ENCODE data around the gene MZT2B. TPM values are rescaled to one million over a fixed set of nuclear protein-coding genes. Genes with fewer than 3 reads are reported as not detected.
"Not testable (repeated sequence)": the region's sequence is repeated elsewhere in the genome, so short reads cannot be mapped to it uniquely, and the experiment has no call there.

The MZT2B gene
- total and polyA plus RNA-seq, 2 experiments from 2014 or later = 126 to 346 TPM

DNA sequence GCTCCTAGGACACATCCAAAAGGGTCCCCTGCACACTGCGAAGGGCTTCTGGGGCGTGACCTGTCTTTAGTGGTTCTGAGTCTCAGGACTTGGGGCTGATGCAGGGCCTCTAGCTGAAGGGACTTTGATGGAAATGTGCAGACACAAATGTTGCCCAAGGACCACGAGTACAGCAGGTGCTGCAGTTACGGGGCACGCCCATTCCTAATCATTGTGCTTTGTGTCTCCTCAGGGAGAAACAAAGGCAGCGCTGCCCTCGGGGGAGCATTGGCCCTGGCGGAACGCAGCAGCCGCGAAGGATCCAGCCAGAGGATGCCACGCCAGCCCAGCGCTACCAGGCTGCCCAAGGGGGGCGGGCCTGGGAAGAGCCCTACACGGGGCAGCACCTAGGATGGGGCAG is 8.2 kb downstream of the MZT2B start:
- in situ Hi-C loops (cut with MboI) = no loop called here
- Histone ChIP-seq H3K27me3 (replicated peaks; ENCODE audit: insufficient read depth) (no peaks in the 10 kb centered on the region), H3K4me1 (ENCODE audit: insufficient read depth) (no peaks in the 10 kb centered on the region), H3K9me3 (ENCODE audit: low read depth) (no peaks in the 10 kb centered on the region), H3K9ac (no peak overlapping the region), H3K79me2 (ENCODE audit: insufficient read depth) (peaks cover 14% of the 10 kb centered on the region), H3K4me2 (ENCODE audit: unreplicated experiment) (no peak overlapping the region), H4K20me1 (ENCODE audit: insufficient read depth) (no peaks in the 10 kb centered on the region), H3F3A (ENCODE audit: insufficient read depth) (no peaks in the 10 kb centered on the region), H2AFZ (no peak overlapping the region), H3K36me3 (ENCODE audit: low read depth) (no peaks in the 10 kb centered on the region), H3K9me2 (ENCODE audit: insufficient read depth) (no peaks in the 10 kb centered on the region), H3K4me3 (no peak overlapping the region), H3K27ac (no peak overlapping the region)
- DNase-seq = no peak
- 91 to 94% methylated on average over 15 of the region's 15 CpGs for WGBS, 2 experiments (ENCODE audit: low coverage in 1 of 2, low lambda C conversion rate in 2 of 2, missing lambda C conversion rate in 2 of 2)
- no peak for TF ChIP-seq EZH2 (IDR thresholded peaks at IDR 0.05; ENCODE audit: insufficient read depth, poor library complexity, severe bottlenecking)
- TF ChIP-seq EZH2phosphoT487 (IDR thresholded peaks at IDR 0.05; ENCODE audit: insufficient read depth, low read depth) = no peak

DNA sequence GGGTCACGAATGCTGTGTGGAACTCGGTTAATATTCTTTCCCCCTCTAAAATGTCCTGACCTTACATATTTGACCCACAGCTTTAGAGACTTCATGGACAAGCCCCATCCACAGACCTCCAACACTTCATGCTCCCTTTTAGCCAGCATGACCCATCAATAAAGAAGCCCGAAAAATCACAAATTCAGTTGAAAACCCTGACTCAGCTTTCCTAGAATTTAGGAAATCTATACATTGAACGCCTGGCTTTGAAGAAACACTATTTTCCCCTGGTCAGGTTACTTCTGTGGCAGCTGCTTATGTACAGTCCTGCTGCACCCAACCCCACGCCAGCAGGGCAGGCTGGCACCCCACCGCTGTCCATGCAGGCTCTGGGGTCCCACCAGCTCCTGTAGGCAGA is 9.3 kb downstream of the MZT2B start:
- H2AFZ ChIP-seq; H3K9me3 ChIP-seq (ENCODE audit: low read depth); H3K4me1 ChIP-seq (ENCODE audit: insufficient read depth); H3K4me2 ChIP-seq (ENCODE audit: unreplicated experiment); DNase-seq; H4K20me1 ChIP-seq (ENCODE audit: insufficient read depth); H3K4me3 ChIP-seq; H3K9me2 ChIP-seq (ENCODE audit: insufficient read depth); H3F3A ChIP-seq (ENCODE audit: insufficient read depth); in situ Hi-C loops (cut with MboI); H3K27ac ChIP-seq; H3K36me3 ChIP-seq (ENCODE audit: low read depth); H3K27me3 ChIP-seq (replicated peaks; ENCODE audit: insufficient read depth); H3K9ac ChIP-seq: not testable (repeated sequence)
- peaks cover 11% of the 10 kb centered on the region for H3K79me2 ChIP-seq (ENCODE audit: insufficient read depth)
- 97 to 98% methylated on average over 6 of the region's 6 CpGs for WGBS, 2 experiments (ENCODE audit: low coverage in 1 of 2, low lambda C conversion rate in 2 of 2, missing lambda C conversion rate in 2 of 2)

DNA sequence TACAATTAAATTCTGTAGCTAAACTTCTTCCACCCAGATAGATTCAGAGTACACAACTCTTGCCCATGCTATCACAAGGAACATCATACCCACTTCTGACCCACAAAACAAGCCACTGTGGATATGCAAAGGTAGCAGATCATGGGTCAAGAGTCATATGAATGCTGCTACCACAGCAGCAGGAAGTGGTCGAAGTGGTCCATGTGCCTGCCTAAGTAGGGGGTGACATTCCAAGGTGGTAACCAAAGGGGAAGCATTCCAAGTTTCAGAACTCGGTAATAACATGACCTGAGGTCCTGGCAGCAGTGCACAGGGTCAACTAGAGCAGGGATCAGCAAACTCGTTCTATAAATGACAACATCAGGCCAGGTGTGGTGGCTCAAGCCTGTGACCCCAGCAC is 10.4 kb downstream of the MZT2B start:
- H3K27me3 ChIP-seq (replicated peaks; ENCODE audit: insufficient read depth); H3K4me1 ChIP-seq (ENCODE audit: insufficient read depth); H4K20me1 ChIP-seq (ENCODE audit: insufficient read depth); H3K27ac ChIP-seq; H3K9me3 ChIP-seq (ENCODE audit: low read depth); H3F3A ChIP-seq (ENCODE audit: insufficient read depth); in situ Hi-C loops (cut with MboI); H3K36me3 ChIP-seq (ENCODE audit: low read depth); H3K4me2 ChIP-seq (ENCODE audit: unreplicated experiment); H3K4me3 ChIP-seq; H3K79me2 ChIP-seq (ENCODE audit: insufficient read depth); H3K9me2 ChIP-seq (ENCODE audit: insufficient read depth); H3K9ac ChIP-seq; H2AFZ ChIP-seq; DNase-seq: not testable (repeated sequence)
- 80 to 82% methylated on average over 3 of the region's 3 CpGs for WGBS, 2 experiments (ENCODE audit: low coverage in 1 of 2, low lambda C conversion rate in 2 of 2, missing lambda C conversion rate in 2 of 2)

DNA sequence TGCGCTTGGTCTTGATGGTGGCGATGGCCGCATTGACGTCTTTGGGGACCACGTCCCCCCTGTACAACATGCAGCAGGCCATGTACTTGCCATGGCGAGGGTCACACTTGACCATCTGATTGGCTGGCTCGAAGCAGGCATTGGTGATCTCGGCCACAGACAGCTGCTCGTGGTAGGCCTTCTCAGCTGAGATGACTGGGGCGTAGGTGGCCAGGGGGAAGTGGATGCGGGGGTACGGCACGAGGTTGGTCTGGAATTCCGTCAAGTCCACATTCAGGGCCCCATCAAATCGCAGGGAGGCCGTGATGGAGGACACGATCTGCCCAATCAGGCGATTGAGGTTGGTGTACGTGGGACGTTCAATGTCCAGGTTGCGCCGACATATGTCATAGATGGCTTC is 11.8 kb downstream of the MZT2B start:
- DNase-seq; H3F3A ChIP-seq (ENCODE audit: insufficient read depth); H3K4me1 ChIP-seq (ENCODE audit: insufficient read depth); H3K79me2 ChIP-seq (ENCODE audit: insufficient read depth); H3K9ac ChIP-seq; H3K27ac ChIP-seq; H3K9me2 ChIP-seq (ENCODE audit: insufficient read depth); H2AFZ ChIP-seq; H3K4me3 ChIP-seq; in situ Hi-C loops (cut with MboI); H3K4me2 ChIP-seq (ENCODE audit: unreplicated experiment); H4K20me1 ChIP-seq (ENCODE audit: insufficient read depth); H3K36me3 ChIP-seq (ENCODE audit: low read depth); H3K9me3 ChIP-seq (ENCODE audit: low read depth); H3K27me3 ChIP-seq (replicated peaks; ENCODE audit: insufficient read depth): not testable (repeated sequence)
- WGBS, 2 experiments (ENCODE audit: low coverage in 1 of 2, low lambda C conversion rate in 2 of 2, missing lambda C conversion rate in 2 of 2) = 91 to 92% methylated on average over 21 to 22 of the region's 22 CpGs

DNA sequence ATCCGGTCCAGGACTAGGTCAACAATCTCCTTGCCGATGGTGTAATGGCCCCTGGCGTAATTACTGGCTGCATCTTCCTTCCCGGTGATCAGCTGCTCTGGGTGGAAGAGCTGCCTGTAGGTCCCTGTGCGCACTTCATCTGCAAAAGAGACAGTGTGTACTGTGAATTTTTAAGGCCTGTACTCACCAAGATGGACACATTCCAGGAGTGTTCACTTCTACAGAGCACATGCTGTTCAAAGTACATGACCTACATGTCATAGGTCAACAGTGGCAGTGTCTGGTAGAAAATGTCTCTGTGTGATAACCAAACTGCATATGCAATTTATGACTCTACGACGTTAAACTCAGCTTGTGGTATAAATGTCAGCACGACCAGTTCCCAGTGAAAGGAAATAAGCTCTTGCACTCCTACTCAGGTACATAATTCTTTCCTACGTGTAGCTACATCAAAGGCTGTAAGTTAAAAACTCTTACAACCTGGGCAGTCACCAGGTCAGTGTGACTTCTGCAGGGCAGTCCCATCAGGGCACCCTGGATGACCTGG is 13.1 kb downstream of the MZT2B start:
- H2AFZ ChIP-seq; H3K36me3 ChIP-seq (ENCODE audit: low read depth); H3K4me1 ChIP-seq (ENCODE audit: insufficient read depth); H3K9me2 ChIP-seq (ENCODE audit: insufficient read depth); H3K27ac ChIP-seq; H3K4me2 ChIP-seq (ENCODE audit: unreplicated experiment); H3K27me3 ChIP-seq (replicated peaks; ENCODE audit: insufficient read depth); H4K20me1 ChIP-seq (ENCODE audit: insufficient read depth); H3F3A ChIP-seq (ENCODE audit: insufficient read depth); H3K79me2 ChIP-seq (ENCODE audit: insufficient read depth); H3K9ac ChIP-seq; H3K4me3 ChIP-seq; DNase-seq; H3K9me3 ChIP-seq (ENCODE audit: low read depth); in situ Hi-C loops (cut with MboI): not testable (repeated sequence)
- WGBS, 2 experiments (ENCODE audit: low coverage in 1 of 2, low lambda C conversion rate in 2 of 2, missing lambda C conversion rate in 2 of 2) = 69 to 77% methylated on average over 9 of the region's 9 CpGs

DNA sequence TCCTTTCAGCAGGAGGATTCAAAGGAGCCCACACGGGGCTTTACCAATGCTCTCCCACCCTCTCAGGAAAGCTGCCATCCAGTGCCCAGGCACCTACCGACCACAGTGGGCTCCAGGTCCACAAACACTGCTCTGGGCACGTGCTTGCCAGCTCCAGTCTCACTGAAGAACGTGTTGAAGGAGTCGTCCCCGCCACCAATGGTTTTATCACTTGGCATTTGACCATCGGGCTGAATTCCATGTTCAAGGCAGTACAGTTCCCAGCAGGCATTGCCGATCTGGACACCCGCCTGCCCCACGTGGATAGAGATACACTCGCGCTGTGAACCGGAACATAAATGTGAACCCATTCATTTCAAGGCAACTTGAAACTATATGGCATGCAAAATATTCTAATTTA is 14.0 kb downstream of the MZT2B start:
- H3K4me1 ChIP-seq (ENCODE audit: insufficient read depth); H3K9me2 ChIP-seq (ENCODE audit: insufficient read depth); H3F3A ChIP-seq (ENCODE audit: insufficient read depth); H3K36me3 ChIP-seq (ENCODE audit: low read depth); H2AFZ ChIP-seq; H3K79me2 ChIP-seq (ENCODE audit: insufficient read depth); H3K9me3 ChIP-seq (ENCODE audit: low read depth); in situ Hi-C loops (cut with MboI); H3K4me3 ChIP-seq; H3K27ac ChIP-seq; H3K27me3 ChIP-seq (replicated peaks; ENCODE audit: insufficient read depth); DNase-seq; H3K4me2 ChIP-seq (ENCODE audit: unreplicated experiment); H3K9ac ChIP-seq; H4K20me1 ChIP-seq (ENCODE audit: insufficient read depth): not testable (repeated sequence)
- WGBS, 2 experiments (ENCODE audit: low coverage in 1 of 2, low lambda C conversion rate in 2 of 2, missing lambda C conversion rate in 2 of 2) = 84 to 95% methylated on average over 7 to 11 of the region's 13 CpGs

Measured in GM23248 (cell line).